Activated T-helper 2 cell treated with anti-CD3 and anti-CD28 coated beads, Interferon-gamma antibody, Interleukin-2, Interleukin-4, amounts not matched to agents 10 μg/mL and 5 μg/mL and 100 μg/mL, durations not matched to agents 14 hours and 24 hours and 36 hours (primary cell): ENCODE results near the gene PRC1. TPM values are rescaled to one million over a fixed set of nuclear protein-coding genes. Genes with fewer than 3 reads are reported as not detected.

Source experiments
- DNase-seq: peaks from one replicate; pipeline ENCODE4 v3.0.0; 2021; ENCODE audit warnings: low spot score
- H3K27ac Mint-ChIP-seq: one replicate; pipeline ENCODE4 v1.8.0; 2021; ENCODE audit warnings: mixed read lengths
- H3K27me3 Mint-ChIP-seq: one replicate; pipeline ENCODE4 v1.8.0; 2021; ENCODE audit warnings: low read depth, mixed read lengths
- H3K36me3 Mint-ChIP-seq: one replicate; pipeline ENCODE4 v1.8.0; 2021; ENCODE audit warnings: low read depth, mixed read lengths
- H3K4me1 Mint-ChIP-seq: one replicate; pipeline ENCODE4 v1.8.0; 2021; ENCODE audit warnings: low read depth, mixed read lengths
- H3K4me3 Mint-ChIP-seq: one replicate; pipeline ENCODE4 v1.8.0; 2021; ENCODE audit warnings: low read depth, mild to moderate bottlenecking, moderate library complexity, mixed read lengths
- H3K9me3 Mint-ChIP-seq: one replicate; pipeline ENCODE4 v1.8.0; 2021; ENCODE audit warnings: mixed read lengths
- intact Hi-C: fragments of 100-400 bp; cut with micrococcal nuclease; formaldehyde crosslinking; loops from one replicate; pipeline ENCODE4 v1.15.1; 2023
- total RNA-seq: library from RNA; stranded (reverse); gene quantifications from 2 replicates; pipeline ENCODE4 v1.2.3, GENCODE V29; 2022

Gene PRC1
- total RNA-seq, 1 donor from 2014 or later = 95.2 TPM

- no peak for DNase-seq
- peaks cover 73% of the 10 kb centered on the region for H3K36me3 Mint-ChIP-seq
- no peaks in the 10 kb centered on the region for H3K4me1 Mint-ChIP-seq
- intact Hi-C loops = no loop called here
- no peak overlapping the region for H3K4me3 Mint-ChIP-seq
- H3K27ac Mint-ChIP-seq = no peak overlapping the region
- no peaks in the 10 kb centered on the region for H3K27me3 Mint-ChIP-seq
- H3K9me3 Mint-ChIP-seq = no peaks in the 10 kb centered on the region
Measured at GRCh38 chr15:90948506-90948905, 45.8 kb downstream of the PRC1 start.

- intact Hi-C loops = no loop called here
- H3K9me3 Mint-ChIP-seq = no peaks in the 10 kb centered on the region
- DNase-seq = no peak
- peaks cover 73% of the 10 kb centered on the region for H3K36me3 Mint-ChIP-seq
- H3K4me1 Mint-ChIP-seq = no peaks in the 10 kb centered on the region
- no peaks in the 10 kb centered on the region for H3K27me3 Mint-ChIP-seq
- no peak overlapping the region for H3K4me3 Mint-ChIP-seq
- H3K27ac Mint-ChIP-seq = no peak overlapping the region
Measured at GRCh38 chr15:90947577-90948357, 46.6 kb downstream of the PRC1 start.

DNA sequence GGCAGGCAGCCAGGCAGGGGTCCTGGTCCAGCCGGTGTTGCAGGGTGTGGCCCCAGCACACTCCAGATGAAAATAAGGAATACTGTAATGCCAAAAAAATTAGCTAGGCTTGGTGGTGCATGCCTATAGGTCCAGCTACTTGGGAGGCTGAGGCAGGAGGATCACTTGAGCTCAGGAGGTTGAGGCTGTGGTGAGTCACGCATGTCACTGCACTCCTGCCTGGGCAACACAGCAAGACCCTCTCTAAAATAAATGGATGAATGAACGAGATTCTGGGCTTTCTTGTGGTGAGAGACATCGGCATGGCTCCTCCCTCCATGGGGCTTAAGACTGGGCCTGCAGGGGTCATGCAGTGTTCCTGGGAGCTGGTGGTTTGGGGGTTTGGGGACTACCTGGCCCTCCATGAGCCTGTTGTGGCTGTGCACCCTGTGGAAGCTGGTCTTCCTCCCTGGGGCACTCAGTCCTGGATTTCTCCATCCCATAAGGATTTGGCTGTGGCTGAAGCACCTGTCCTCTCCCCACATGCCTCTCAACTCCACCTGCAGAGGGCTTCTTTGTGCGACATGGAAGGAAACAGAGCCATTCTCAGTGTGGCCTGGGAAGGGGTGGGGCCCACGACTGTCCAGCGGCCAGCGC is 47.3 kb downstream of the PRC1 start:
- Mint-ChIP-seq H3K4me3 (no peak overlapping the region), H3K9me3 (no peaks in the 10 kb centered on the region), H3K27me3 (no peaks in the 10 kb centered on the region), H3K36me3 (peaks cover 74% of the 10 kb centered on the region), H3K4me1 (no peaks in the 10 kb centered on the region), H3K27ac (no peak overlapping the region)
- intact Hi-C loops = no loop called here
- no peak for DNase-seq

DNA sequence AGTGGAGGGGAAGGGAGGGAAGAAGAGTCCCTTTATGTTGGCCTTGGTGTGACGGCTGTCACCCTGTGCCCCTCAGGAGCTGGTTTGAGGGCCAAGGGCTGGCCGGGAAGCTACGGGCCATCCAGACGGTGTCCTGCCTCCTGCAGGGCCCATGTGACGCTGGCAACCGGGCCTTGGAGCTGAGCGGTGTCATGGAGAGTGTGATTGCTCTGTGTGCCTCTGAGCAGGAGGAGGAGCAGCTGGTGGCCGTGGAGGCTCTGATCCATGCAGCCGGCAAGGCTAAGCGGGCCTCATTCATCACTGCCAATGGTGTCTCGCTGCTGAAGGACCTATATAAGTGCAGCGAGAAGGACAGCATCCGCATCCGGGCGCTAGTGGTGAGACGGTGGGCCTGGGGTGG is 47.8 kb downstream of the PRC1 start:
- H3K4me3 Mint-ChIP-seq = no peak overlapping the region
- no peak for DNase-seq
- H3K27ac Mint-ChIP-seq = no peak overlapping the region
- peaks cover 70% of the 10 kb centered on the region for H3K36me3 Mint-ChIP-seq
- intact Hi-C loops = no loop called here
- H3K4me1 Mint-ChIP-seq = no peaks in the 10 kb centered on the region
- no peaks in the 10 kb centered on the region for H3K27me3 Mint-ChIP-seq
- no peaks in the 10 kb centered on the region for H3K9me3 Mint-ChIP-seq

DNA sequence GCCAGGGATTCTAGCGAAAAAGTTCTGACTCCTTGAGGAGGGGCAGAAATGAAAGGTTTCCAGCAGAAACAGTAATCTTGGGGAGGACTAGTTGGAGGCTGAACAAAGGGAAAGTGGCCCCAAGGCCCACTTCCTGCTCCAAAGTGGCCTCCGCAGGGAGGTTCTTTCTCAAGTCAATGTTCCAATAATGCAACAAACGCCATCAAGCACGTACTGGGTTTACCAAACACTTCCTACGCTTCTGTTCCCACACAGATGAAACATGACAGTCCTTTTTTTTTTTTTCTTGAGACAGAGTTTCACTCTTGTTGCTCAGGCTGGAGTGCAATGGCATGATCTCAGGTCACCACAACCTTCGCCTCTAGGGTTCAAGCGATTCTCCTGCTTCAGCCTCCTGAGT is 49.2 kb downstream of the PRC1 start:
- peaks cover 77% of the 10 kb centered on the region for H3K36me3 Mint-ChIP-seq

GRCh38 chr15:90942354-90943120 is 51.8 kb downstream of the PRC1 start:
- H3K27me3 Mint-ChIP-seq = no peaks in the 10 kb centered on the region
- no peaks in the 10 kb centered on the region for H3K9me3 Mint-ChIP-seq
- no peaks in the 10 kb centered on the region for H3K4me1 Mint-ChIP-seq
- peaks cover 69% of the 10 kb centered on the region for H3K36me3 Mint-ChIP-seq
- no peak overlapping the region for H3K27ac Mint-ChIP-seq
- no peak for DNase-seq
- intact Hi-C loops = no loop called here
- no peak overlapping the region for H3K4me3 Mint-ChIP-seq

More for the DNA sequence above, 49.2 kb downstream of the PRC1 start:
- no peak overlapping the region for H3K4me3 Mint-ChIP-seq
- H3K9me3 Mint-ChIP-seq = no peaks in the 10 kb centered on the region
- no peaks in the 10 kb centered on the region for H3K4me1 Mint-ChIP-seq
- intact Hi-C loops = no loop called here
- DNase-seq = no peak
- H3K27me3 Mint-ChIP-seq = no peaks in the 10 kb centered on the region
- no peak overlapping the region for H3K27ac Mint-ChIP-seq

- no peaks in the 10 kb centered on the region for H3K27me3 Mint-ChIP-seq
- no peak overlapping the region for H3K27ac Mint-ChIP-seq
- peaks cover 8% of the 10 kb centered on the region for H3K4me1 Mint-ChIP-seq
- intact Hi-C loops = no loop called here
- DNase-seq = no peak
- H3K9me3 Mint-ChIP-seq = no peaks in the 10 kb centered on the region
- H3K4me3 Mint-ChIP-seq = no peak overlapping the region
- H3K36me3 Mint-ChIP-seq = peaks cover 68% of the 10 kb centered on the region
Measured at GRCh38 chr15:90941038-90941437, 53.3 kb downstream of the PRC1 start.

GRCh38 chr15:90939756-90940155 is 54.6 kb downstream of the PRC1 start:
- Mint-ChIP-seq H3K9me3 (no peaks in the 10 kb centered on the region), H3K4me3 (no peak overlapping the region), H3K27me3 (no peaks in the 10 kb centered on the region), H3K4me1 (peaks cover 13% of the 10 kb centered on the region), H3K36me3 (peaks cover 64% of the 10 kb centered on the region), H3K27ac (no peak overlapping the region)
- intact Hi-C loops = loop anchor here (10.0 kb wide), 1 partner anchor 705 kb away; the partner anchor contains the start of genes CIB1 and GDPGP1
- no peak for DNase-seq

DNA sequence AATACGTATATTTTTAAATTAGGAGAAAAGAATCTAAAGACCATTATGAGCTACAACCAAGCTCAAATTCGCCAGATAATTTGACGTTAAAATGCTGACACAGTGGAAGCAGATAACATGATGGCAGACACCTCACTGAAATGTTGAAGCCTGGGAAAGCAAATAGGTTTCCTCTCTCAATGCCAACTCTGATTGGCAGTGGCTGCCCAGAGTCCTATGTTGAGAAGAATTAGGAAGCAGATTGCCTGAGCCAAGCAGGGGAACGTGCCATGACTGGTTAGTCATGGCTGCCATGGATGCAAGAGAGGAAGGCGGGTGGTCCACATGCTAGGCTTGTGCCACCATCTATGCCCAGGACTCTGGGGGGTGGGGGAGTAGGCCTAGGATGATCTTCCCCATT is 56.1 kb downstream of the PRC1 start:
- H3K4me1 Mint-ChIP-seq = peaks cover 21% of the 10 kb centered on the region
- H3K9me3 Mint-ChIP-seq = no peaks in the 10 kb centered on the region
- peaks cover 54% of the 10 kb centered on the region for H3K36me3 Mint-ChIP-seq
- H3K27ac Mint-ChIP-seq = no peak overlapping the region
- H3K4me3 Mint-ChIP-seq = no peak overlapping the region
- DNase-seq = no peak
- intact Hi-C loops = loop anchor here (10.0 kb wide), 1 partner anchor 703 kb away; the partner anchor contains the start of genes CIB1 and GDPGP1
- no peaks in the 10 kb centered on the region for H3K27me3 Mint-ChIP-seq

- peaks cover 42% of the 10 kb centered on the region for H3K36me3 Mint-ChIP-seq
- no peaks in the 10 kb centered on the region for H3K9me3 Mint-ChIP-seq
- DNase-seq = no peak
- no peaks in the 10 kb centered on the region for H3K27me3 Mint-ChIP-seq
- intact Hi-C loops = loop anchor here (10.0 kb wide), 1 partner anchor 702 kb away; the partner anchor contains the start of genes CIB1 and GDPGP1
- H3K4me3 Mint-ChIP-seq = peak overlapping the region; percentile 89
- peaks cover 30% of the 10 kb centered on the region for H3K4me1 Mint-ChIP-seq
- peak overlapping the region; percentile 82 for H3K27ac Mint-ChIP-seq
Measured at GRCh38 chr15:90936823-90937222, 57.5 kb downstream of the PRC1 start.

DNA sequence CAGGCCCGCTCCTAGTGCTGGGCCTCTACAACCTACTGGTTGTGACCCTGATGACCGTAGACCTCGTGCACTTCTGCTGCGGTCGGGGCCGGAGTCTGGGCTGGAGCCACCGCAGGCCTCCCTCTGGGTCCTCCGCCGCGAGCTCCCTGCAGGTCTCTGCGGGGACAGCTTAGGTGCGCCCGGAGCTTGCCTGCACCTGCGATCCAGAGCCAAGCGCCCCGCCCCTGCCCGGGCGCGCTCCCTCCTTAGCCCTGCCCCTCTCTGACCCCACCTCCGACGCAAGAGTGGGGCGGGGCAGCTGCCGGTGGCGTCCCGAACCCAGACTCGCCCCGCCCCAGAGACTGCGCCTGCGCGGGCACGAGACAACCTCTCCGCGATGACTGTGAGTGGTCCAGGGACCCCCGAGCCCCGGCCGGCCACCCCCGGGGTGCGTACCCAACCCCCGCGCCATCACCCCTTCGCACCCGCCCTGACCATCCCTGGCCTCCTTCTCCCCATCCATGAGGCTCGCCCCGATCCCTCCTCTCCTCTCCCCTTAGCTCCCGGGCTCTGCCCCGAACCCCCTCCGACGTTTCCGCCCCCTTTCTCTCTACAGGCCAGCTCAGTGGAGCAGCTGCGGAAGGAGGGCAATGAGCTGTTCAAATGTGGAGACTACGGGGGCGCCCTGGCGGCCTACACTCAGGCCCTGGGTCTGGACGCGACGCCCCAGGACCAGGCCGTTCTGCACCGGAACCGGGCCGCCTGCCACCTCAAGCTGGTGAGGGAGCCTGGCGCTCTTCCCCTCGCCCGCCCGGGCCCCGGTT is 59.2 kb downstream of the PRC1 start, which contains the start of gene UNC45A:
UNC45A (plus strand) TSS at position 337 of the 803 bp plus-strand sequence; CDS start at position 377, 40 bp downstream.
- H3K4me1 Mint-ChIP-seq = peaks cover 43% of the 10 kb centered on the region
- DNase-seq = peak; percentile 92
- no peaks in the 10 kb centered on the region for H3K27me3 Mint-ChIP-seq
- peaks cover 28% of the 10 kb centered on the region for H3K36me3 Mint-ChIP-seq
- peak within 1 kb of the TSS; percentile 89 for H3K4me3 Mint-ChIP-seq
- intact Hi-C loops = loop anchor here (1.0 to 10.0 kb wide), 6 partner anchors 19 to 700 kb away; partner anchors contain the start of genes CIB1, GDPGP1, MAN2A2 and PRC1
- peak within 1 kb of the TSS; percentile 93 for H3K27ac Mint-ChIP-seq
- no peaks in the 10 kb centered on the region for H3K9me3 Mint-ChIP-seq
